ENCODE results near the gene SCLY. TPM values are rescaled to one million over a fixed set of nuclear protein-coding genes. Genes with fewer than 3 reads are reported as not detected.

The SCLY gene
- total RNA-seq, 6 experiments from 2014 or later, result 24.4 to 54.2 (median 35.9) TPM

GRCh38 chr2:238137885-238138284 lies 77.1 kb downstream of the SCLY start:
- TF ChIP-seq POLR2A (IDR thresholded peaks at IDR 0.05) (no peak), CTCF (IDR thresholded peaks at IDR 0.05) (no peak)
- WGBS (ENCODE audit: insufficient coverage, low coverage, low lambda C conversion rate, missing lambda C conversion rate), result 91% methylated on average over 10 of the region's 13 CpGs
- no peaks in the 10 kb centered on the region for H3K27me3 ChIP-seq
- peaks cover 0 to 6% (median 0%) of the 10 kb centered on the region in 4 donors for H3K4me1 ChIP-seq
- DNase-seq (no peak), ATAC-seq (no peak)
- H3K36me3 ChIP-seq, result no peaks in the 10 kb centered on the region
- no peak overlapping the region for H3K27ac ChIP-seq
- intact Hi-C loops (cut with DNase I), result no loop called here
- no peak overlapping the region for H3K4me3 ChIP-seq
- no peaks in the 10 kb centered on the region for H3K9me3 ChIP-seq

DNA sequence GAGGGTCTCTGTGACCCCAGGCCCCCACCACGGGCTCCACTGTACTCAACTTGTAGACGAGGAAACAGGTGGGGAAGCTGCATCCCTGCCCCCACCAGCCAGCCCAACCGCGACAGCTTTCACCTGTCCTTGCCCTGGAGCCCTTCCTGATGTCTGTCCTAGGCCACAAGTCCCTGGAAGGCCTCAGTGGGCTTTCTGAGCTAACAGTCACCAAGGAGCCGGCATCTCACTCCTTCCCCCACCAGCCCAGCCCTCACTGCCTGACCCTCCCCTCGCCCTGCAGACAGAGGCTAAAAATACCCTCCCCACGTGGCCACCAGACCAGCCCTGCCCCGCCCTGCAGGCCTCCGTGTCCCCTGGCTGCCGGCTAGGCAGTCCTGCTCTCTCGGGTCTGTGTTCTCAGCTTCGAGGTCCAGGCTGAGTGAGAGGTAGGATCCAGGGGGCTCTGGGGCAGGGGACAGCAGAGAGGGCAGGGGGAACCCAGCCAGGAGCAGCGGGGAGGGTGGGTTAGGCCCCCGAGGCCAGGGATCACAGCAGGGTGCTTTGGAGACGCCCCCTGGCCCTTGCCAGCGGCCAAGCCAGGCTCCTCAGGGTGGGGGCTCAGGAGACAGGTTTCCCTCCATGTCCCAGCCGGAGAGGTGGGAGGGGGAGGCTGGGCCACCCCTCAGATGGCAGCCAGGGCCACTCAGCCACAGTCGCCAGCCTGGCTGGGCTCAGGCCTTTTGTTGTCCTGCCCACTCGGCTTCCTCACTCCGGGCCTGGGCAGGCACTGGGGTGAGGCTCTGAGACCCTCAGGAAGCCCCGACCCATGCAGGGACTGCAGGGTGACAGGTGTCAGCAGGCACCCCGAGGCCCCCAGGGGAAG lies 77.8 kb downstream of the SCLY start, which contains the start of gene KLHL30:
Gene KLHL30, plus strand, starts transcription at position 338 of the 865 bp plus-strand sequence. CDS start 2,087 bp downstream, outside the sequence.
- no peak within 1 kb of the TSS for H3K4me3 ChIP-seq

GRCh38 chr2:238139196-238140039 lies 78.6 kb downstream of the SCLY start:
- DNase-seq, result no peak
- H3K27me3 ChIP-seq, result no peaks in the 10 kb centered on the region
- no peak overlapping the region for H3K4me3 ChIP-seq
- H3K4me1 ChIP-seq, result peaks cover 0 to 6% (median 0%) of the 10 kb centered on the region in 4 donors
- ATAC-seq, result no peak
- no peaks in the 10 kb centered on the region for H3K36me3 ChIP-seq
- intact Hi-C loops (cut with DNase I), result no loop called here
- H3K9me3 ChIP-seq, result no peaks in the 10 kb centered on the region
- H3K27ac ChIP-seq, result no peak overlapping the region
- WGBS (ENCODE audit: insufficient coverage, low coverage, low lambda C conversion rate, missing lambda C conversion rate), result no CpG with 5 or more reads among the region's 56 CpGs
- TF ChIP-seq POLR2A (IDR thresholded peaks at IDR 0.05), result no peak
- peak; percentile 23 to 53 (median 30) for TF ChIP-seq CTCF (IDR thresholded peaks at IDR 0.05)

More for the DNA sequence above, 77.8 kb downstream of the SCLY start, which contains the start of gene KLHL30:
- Histone ChIP-seq H3K9me3 (no peaks in the 10 kb centered on the region), H3K4me1 (peaks cover 0 to 6% (median 0%) of the 10 kb centered on the region in 4 donors), H3K36me3 (no peaks in the 10 kb centered on the region), H3K27ac (peak within 1 kb of the TSS in 2 of 3 donors; percentile 29 to 36), H3K27me3 (no peaks in the 10 kb centered on the region)
- 40% methylated on average over 1 of the region's 22 CpGs for WGBS (ENCODE audit: insufficient coverage, low coverage, low lambda C conversion rate, missing lambda C conversion rate)
- ATAC-seq (no peak), DNase-seq (no peak)
- intact Hi-C loops (cut with DNase I), result no loop called here
- no peak for TF ChIP-seq POLR2A (IDR thresholded peaks at IDR 0.05)
- TF ChIP-seq CTCF (IDR thresholded peaks at IDR 0.05), result no peak

DNA sequence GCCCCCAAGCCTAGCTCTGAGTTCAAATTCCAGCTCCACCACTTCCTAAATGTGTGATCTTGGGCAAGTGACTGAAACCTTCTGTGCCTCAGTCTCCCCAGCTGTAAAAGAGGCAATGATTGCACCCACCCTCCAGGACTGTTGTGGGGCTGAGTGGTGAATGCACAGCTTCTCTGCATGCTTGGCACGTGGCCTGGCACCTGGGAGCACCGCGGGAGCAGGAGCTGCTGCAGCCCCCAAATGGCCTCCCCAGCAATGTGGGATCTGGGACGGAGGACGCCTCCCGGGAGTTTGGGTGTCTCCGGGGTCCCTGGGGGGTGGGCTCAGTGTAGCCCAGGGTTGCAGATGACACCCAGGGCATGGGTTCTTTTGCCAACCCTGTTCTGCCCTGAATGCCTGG lies 79.2 kb downstream of the SCLY start:
- Histone ChIP-seq H3K9me3 (no peaks in the 10 kb centered on the region), H3K4me3 (no peak overlapping the region), H3K4me1 (peaks cover 0 to 6% (median 0%) of the 10 kb centered on the region in 4 donors), H3K27ac (no peak overlapping the region), H3K27me3 (no peaks in the 10 kb centered on the region), H3K36me3 (no peaks in the 10 kb centered on the region)
- 50% methylated on average over 1 of the region's 7 CpGs for WGBS (ENCODE audit: insufficient coverage, low coverage, low lambda C conversion rate, missing lambda C conversion rate)
- intact Hi-C loops (cut with DNase I), result no loop called here
- ATAC-seq (no peak), DNase-seq (no peak)
- no peak for TF ChIP-seq POLR2A (IDR thresholded peaks at IDR 0.05)
